Colonic mucosa (tissue), 4 donors: ENCODE measurements around the gene PROKR1. TPM values are rescaled to one million over a fixed set of nuclear protein-coding genes. Genes with fewer than 3 reads are reported as not detected.
"Not testable (repeated sequence)": the region's sequence is repeated elsewhere in the genome, so short reads cannot be mapped to it uniquely, and the experiment has no call there.

ENCODE experiments used
- DNase-seq: peaks from one replicate; pipeline ENCODE4 v3.0.0-alpha.2; 2020
- H3K27ac ChIP-seq: fragments of 200-600 bp; one replicate; pipeline ENCODE4 v1.8.0; 2021
- H3K27me3 ChIP-seq: fragments of 200-600 bp; one replicate; pipeline ENCODE4 v1.8.0; 2021
- H3K36me3 ChIP-seq: fragments of 200-600 bp; one replicate; pipeline ENCODE4 v1.8.0; 2021
- H3K4me1 ChIP-seq: fragments of 200-600 bp; one replicate; pipeline ENCODE4 v1.8.0; 2021; ENCODE audit warnings: mild to moderate bottlenecking
- H3K4me3 ChIP-seq: fragments of 200-600 bp; one replicate; pipeline ENCODE4 v1.8.0; 2021
- H3K9ac ChIP-seq, 2 donors: one replicate each; pipeline ENCODE4 v1.7.0; 2013; ENCODE audit warnings: control low read depth in 2 of 2, low read depth in 2 of 2, low read length in 2 of 2
- H3K9me3 ChIP-seq: fragments of 200-600 bp; one replicate; pipeline ENCODE4 v1.8.0; 2021
- CTCF ChIP-seq: fragments of 200-600 bp; IDR thresholded peaks from one replicate; pipeline ENCODE4 v1.8.0; 2022; ENCODE audit warnings: antibody characterized with exemption, mild to moderate bottlenecking
- intact Hi-C: fragments of 100-400 bp; cut with DNase I; formaldehyde crosslinking; loops from one replicate; pipeline ENCODE4 v1.14.1; 2022
- total RNA-seq, 2 donors: library from RNA; stranded (reverse); fragmentation: NEBNext Ultra II Directional in 1 of 2; extraction: Animal tissue kit (Norgen Biotek cat#: 25700) in 1 of 2; gene quantifications; one replicate each; pipeline ENCODE4 v1.2.1, GENCODE V29; 2021
- donor health status: healthy.
- donor health status: DM: no; HTN: no; CAD: no.
- donor health status: DM: no; HTN: no; CAD: no.

PROKR1 gene
- total RNA-seq, 2 donors from 2014 or later: 0.07 to 0.08 TPM

DNA sequence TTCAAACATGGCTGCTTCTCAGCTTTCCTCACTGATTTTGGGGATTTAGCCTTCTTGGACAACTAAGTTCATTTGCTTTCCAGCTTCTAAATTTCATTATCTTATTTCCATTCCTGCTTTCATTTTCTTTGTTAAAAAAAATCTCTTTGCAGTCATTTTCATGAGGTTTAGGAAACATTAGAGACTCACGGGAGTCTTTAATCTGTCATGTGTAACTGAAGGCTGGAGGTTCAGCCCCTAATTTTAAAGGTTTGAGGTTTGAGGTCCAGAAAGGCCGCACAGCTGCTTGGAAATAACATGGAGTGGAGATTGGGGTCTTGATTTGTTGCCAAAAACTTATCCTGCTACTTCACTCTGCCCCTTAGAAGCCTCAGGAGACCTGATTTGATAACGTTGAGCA, 30.3 kb downstream of the PROKR1 start:
- Histone ChIP-seq H3K9me3 (no peaks in the 10 kb centered on the region), H3K9ac (no peak overlapping the region), H3K4me3 (no peak overlapping the region), H3K27ac (no peak overlapping the region), H3K4me1 (no peaks in the 10 kb centered on the region), H3K36me3 (no peaks in the 10 kb centered on the region), H3K27me3 (no peaks in the 10 kb centered on the region)
- DNase-seq: no peak
- intact Hi-C loops: no loop called here
- TF ChIP-seq CTCF: no peak

DNA sequence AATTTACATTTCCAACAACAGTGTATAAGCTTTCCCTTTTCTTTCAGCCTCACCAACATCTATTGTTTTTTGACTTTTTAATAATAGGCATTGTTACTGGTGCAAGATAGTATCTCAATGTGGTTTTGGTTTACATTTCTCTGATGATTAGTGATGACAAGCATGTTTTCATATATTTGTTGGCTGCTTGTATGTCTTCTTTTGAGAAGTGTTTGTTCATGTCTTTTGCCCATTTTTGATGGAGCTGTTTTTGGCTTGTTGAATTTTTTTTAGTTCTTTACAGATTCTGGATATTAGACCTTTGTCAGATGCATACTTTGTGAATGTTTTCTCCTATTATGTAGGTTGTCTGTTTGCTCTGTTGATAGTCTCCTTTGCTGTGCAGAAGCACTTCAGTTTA, 32.1 kb downstream of the PROKR1 start:
- no peak for DNase-seq

GRCh38 chr2:68677837-68678236, 34.5 kb downstream of the PROKR1 start:
- H3K9me3 ChIP-seq, H3K4me1 ChIP-seq, H3K36me3 ChIP-seq, H3K27ac ChIP-seq, H3K4me3 ChIP-seq, H3K27me3 ChIP-seq, intact Hi-C loops, H3K9ac ChIP-seq, DNase-seq: not testable (repeated sequence)

More for the DNA sequence above, 32.1 kb downstream of the PROKR1 start:
- H3K4me3 ChIP-seq: no peak overlapping the region
- no peaks in the 10 kb centered on the region for H3K4me1 ChIP-seq
- no peaks in the 10 kb centered on the region for H3K36me3 ChIP-seq
- TF ChIP-seq CTCF: no peak
- H3K9me3 ChIP-seq: no peaks in the 10 kb centered on the region
- H3K9ac ChIP-seq: no peak overlapping the region
- H3K27ac ChIP-seq: no peak overlapping the region
- no peaks in the 10 kb centered on the region for H3K27me3 ChIP-seq
- intact Hi-C loops: no loop called here

DNA sequence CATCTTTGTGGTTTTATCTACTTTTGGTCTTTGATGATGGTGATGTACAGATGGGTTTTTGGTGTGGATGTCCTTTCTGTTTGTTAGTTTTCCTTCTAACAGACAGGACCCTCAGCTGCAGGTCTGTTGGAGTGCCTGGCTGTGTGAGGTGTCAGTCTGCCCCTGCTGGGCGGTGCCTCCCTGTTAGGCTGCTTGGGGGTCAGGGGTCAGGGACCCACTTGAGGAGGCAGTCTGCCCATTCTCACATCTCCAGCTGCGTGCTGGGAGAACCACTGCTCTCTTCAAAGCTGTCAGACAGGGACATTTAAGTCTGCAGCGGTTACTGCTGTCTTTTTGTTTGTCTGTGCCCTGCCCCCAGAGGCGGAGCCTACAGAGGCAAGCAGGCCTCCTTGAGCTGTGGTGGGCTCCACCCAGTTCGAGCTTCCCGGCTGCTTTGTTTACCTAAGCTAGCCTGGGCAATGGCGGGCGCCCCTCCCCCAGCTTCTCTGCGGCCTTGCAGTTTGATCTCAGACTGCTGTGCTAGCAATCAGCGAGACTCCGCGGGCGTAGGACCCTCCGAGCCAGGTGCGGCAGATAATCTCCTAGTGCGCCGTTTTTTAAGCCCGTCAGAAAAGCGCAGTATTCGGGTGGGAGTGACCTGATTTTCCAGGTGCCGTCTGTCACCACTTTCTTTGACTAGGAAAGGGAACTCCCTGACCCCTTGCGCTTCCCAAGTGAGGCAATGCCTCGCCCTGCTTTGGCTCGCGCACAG, 36.0 kb downstream of the PROKR1 start:
- H3K9ac ChIP-seq, intact Hi-C loops, H3K27ac ChIP-seq, H3K27me3 ChIP-seq, H3K36me3 ChIP-seq, H3K4me1 ChIP-seq, H3K9me3 ChIP-seq: not testable (repeated sequence)
- peak; percentile 77 for DNase-seq
- H3K4me3 ChIP-seq: peak overlapping the region; percentile 33

DNA sequence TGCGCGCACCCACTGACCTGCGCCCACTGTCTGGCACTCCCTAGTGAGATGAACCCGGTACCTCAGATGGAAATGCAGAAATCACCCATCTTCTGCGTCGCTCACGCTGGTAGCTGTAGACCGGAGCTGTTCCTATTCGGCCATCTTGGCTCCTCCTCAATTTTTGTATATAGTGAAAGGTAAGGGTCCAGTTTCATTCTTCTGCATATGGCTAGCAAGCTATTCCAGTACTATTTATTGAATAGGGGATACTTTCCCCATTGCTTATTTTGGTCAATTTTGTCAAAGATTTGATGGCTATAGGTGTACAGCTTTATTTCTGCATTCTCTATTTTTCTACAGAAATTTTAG, 36.5 kb downstream of the PROKR1 start:
- H3K9ac ChIP-seq: not testable (repeated sequence)

DNA sequence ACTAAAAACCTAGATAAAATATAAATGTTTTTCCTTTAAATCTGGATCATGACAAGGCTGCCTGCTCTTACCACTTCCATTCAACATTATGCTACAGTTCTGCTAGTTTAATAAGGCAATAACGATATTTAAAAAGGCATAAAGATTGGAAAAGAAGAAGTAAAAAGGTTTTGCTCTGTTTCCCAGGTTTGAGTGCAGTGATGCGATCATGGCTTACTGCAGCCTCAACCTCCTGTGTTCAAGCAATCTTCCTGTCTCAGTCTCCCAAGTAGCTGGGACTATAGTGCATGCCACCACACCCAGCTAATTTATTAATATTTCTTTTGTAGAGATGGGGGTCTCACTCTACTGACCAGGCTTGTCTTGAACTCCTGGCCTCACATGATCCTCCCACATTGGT, 40.8 kb downstream of the PROKR1 start:
- Histone ChIP-seq H3K27me3 (no peaks in the 10 kb centered on the region), H3K4me1 (no peaks in the 10 kb centered on the region), H3K9me3 (no peaks in the 10 kb centered on the region), H3K36me3 (no peaks in the 10 kb centered on the region), H3K4me3 (no peak overlapping the region), H3K27ac (no peak overlapping the region), H3K9ac (no peak overlapping the region)
- intact Hi-C loops: no loop called here
- DNase-seq: no peak
- no peak for TF ChIP-seq CTCF

More for the DNA sequence above, 36.5 kb downstream of the PROKR1 start:
- H3K36me3 ChIP-seq, H3K4me1 ChIP-seq, H3K9me3 ChIP-seq, H3K27me3 ChIP-seq, H3K27ac ChIP-seq, intact Hi-C loops, DNase-seq: not testable (repeated sequence)
- peak overlapping the region; percentile 33 for H3K4me3 ChIP-seq

GRCh38 chr2:68686178-68686577, 42.8 kb downstream of the PROKR1 start:
- H3K4me3 ChIP-seq: no peak overlapping the region
- H3K36me3 ChIP-seq: no peaks in the 10 kb centered on the region
- H3K27me3 ChIP-seq: no peaks in the 10 kb centered on the region
- H3K9ac ChIP-seq: no peak overlapping the region
- H3K27ac ChIP-seq: no peak overlapping the region
- no peak for TF ChIP-seq CTCF
- H3K9me3 ChIP-seq: no peaks in the 10 kb centered on the region
- intact Hi-C loops: no loop called here
- H3K4me1 ChIP-seq: no peaks in the 10 kb centered on the region
- no peak for DNase-seq
